ENCODE measurements around the gene APOBEC4. TPM values are rescaled to one million over a fixed set of nuclear protein-coding genes. Genes with fewer than 3 reads are reported as not detected.

Gene APOBEC4
- total RNA-seq, 1 donor from 2014 or later = not detected

- Mint-ChIP-seq H3K4me3 (no peak overlapping the region), H3K27ac (ENCODE audit: unreplicated experiment) (no peak overlapping the region), H3K27me3 (ENCODE audit: low read depth) (no peaks in the 10 kb centered on the region), H3K36me3 (ENCODE audit: low read depth) (no peaks in the 10 kb centered on the region), H3K9me3 (no peaks in the 10 kb centered on the region), H3K4me1 (no peaks in the 10 kb centered on the region)
- TF ChIP-seq CTCF (conservative IDR thresholded peaks at IDR 0.05) = no peak
- no peak for DNase-seq (ENCODE audit: low read depth, low spot score)
These were observed 40.7 kb downstream of the APOBEC4 start for GRCh38 chr1:183612407-183612806.

- Mint-ChIP-seq H3K36me3 (ENCODE audit: low read depth) (no peaks in the 10 kb centered on the region), H3K27me3 (ENCODE audit: low read depth) (no peaks in the 10 kb centered on the region), H3K4me1 (no peaks in the 10 kb centered on the region), H3K9me3 (no peaks in the 10 kb centered on the region), H3K4me3 (no peak overlapping the region), H3K27ac (ENCODE audit: unreplicated experiment) (no peak overlapping the region)
- DNase-seq (ENCODE audit: low read depth, low spot score) = no peak
- TF ChIP-seq CTCF (conservative IDR thresholded peaks at IDR 0.05) = no peak
These were observed 42.1 kb downstream of the APOBEC4 start for GRCh38 chr1:183611021-183611420.

- Mint-ChIP-seq H3K4me1 (no peaks in the 10 kb centered on the region), H3K27ac (ENCODE audit: unreplicated experiment) (no peak overlapping the region), H3K36me3 (ENCODE audit: low read depth) (no peaks in the 10 kb centered on the region), H3K4me3 (no peak overlapping the region), H3K27me3 (ENCODE audit: low read depth) (no peaks in the 10 kb centered on the region), H3K9me3 (no peaks in the 10 kb centered on the region)
- no peak for DNase-seq (ENCODE audit: low read depth, low spot score)
- TF ChIP-seq CTCF (conservative IDR thresholded peaks at IDR 0.05) = no peak
These were observed 43.2 kb downstream of the APOBEC4 start for GRCh38 chr1:183609759-183610452.

GRCh38 chr1:183609313-183609712, 43.8 kb downstream of the APOBEC4 start:
- Mint-ChIP-seq H3K36me3 (ENCODE audit: low read depth) (no peaks in the 10 kb centered on the region), H3K27me3 (ENCODE audit: low read depth) (no peaks in the 10 kb centered on the region), H3K27ac (ENCODE audit: unreplicated experiment) (no peak overlapping the region), H3K4me3 (no peak overlapping the region), H3K4me1 (peaks cover 4% of the 10 kb centered on the region), H3K9me3 (no peaks in the 10 kb centered on the region)
- DNase-seq (ENCODE audit: low read depth, low spot score) = no peak
- peak; percentile 55 for TF ChIP-seq CTCF (conservative IDR thresholded peaks at IDR 0.05)

- no peak overlapping the region for H3K4me3 Mint-ChIP-seq
- TF ChIP-seq CTCF (conservative IDR thresholded peaks at IDR 0.05) = no peak
- no peaks in the 10 kb centered on the region for H3K9me3 Mint-ChIP-seq
- no peaks in the 10 kb centered on the region for H3K36me3 Mint-ChIP-seq (ENCODE audit: low read depth)
- no peaks in the 10 kb centered on the region for H3K27me3 Mint-ChIP-seq (ENCODE audit: low read depth)
- no peak overlapping the region for H3K27ac Mint-ChIP-seq (ENCODE audit: unreplicated experiment)
- no peak for DNase-seq (ENCODE audit: low read depth, low spot score)
- H3K4me1 Mint-ChIP-seq = peaks cover 11% of the 10 kb centered on the region
These were observed 45.7 kb downstream of the APOBEC4 start for GRCh38 chr1:183607322-183607980.

Measured in neural crest cell (in vitro differentiated cells).